Glomerular visceral epithelial cell (primary cell): ENCODE data around the gene PTPA.
A peak's percentile ranks its signal among the peaks of the same experiment; 100 is the strongest.

Experiments used
- DNase-seq: peaks from one replicate; pipeline ENCODE4 v3.0.0-alpha.2; 2016; ENCODE audit errors: extremely low spot score

PTPA gene

DNA sequence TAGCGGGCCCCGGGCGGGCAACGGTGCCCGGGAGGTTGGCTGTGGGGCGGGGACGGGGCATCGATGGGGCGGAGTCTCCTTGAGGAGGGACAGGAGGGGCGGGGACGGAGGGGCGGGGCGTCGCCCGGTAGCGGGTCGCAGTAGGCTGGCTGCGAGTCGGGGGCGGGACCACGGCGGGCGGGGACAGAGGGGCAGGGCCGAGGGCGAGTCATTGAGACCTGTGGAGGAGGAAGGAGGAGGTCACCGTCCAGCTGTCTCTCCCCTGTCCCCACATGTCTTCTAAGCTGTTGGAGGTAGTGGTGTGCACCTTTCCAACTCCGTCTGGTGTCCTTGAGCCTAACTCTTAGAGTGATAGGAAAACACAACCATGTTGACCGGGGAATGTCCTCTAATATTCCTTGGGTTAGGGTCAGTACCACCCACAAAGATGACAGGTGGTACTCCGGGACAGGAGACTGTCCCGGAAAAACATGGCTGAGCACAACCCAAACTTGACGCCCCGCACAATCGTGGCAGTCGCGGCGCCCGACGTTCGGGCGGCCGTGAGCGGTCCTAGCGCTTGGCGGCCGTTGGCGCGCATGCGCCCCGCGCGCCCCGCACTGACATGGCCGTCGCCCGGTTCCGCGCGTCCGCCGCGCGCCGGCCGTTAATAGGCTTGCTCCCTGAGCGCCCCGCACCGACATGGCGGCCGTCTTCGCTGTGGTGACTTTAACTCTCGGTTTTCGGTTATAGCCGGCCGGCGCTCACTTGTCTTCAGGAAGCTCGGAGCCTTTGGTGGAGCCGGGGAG lies at the start of gene PTPA, which contains the start of gene CRAT:
Gene PTPA (plus strand): TSS at position 676 of the 788 bp plus-strand sequence. CDS start 186 bp downstream, outside the sequence.
Gene CRAT (minus strand): TSS at position 54 of the 788 bp plus-strand sequence. CDS start 284 bp downstream, outside the sequence.
- DNase-seq = peak; percentile 98

DNA sequence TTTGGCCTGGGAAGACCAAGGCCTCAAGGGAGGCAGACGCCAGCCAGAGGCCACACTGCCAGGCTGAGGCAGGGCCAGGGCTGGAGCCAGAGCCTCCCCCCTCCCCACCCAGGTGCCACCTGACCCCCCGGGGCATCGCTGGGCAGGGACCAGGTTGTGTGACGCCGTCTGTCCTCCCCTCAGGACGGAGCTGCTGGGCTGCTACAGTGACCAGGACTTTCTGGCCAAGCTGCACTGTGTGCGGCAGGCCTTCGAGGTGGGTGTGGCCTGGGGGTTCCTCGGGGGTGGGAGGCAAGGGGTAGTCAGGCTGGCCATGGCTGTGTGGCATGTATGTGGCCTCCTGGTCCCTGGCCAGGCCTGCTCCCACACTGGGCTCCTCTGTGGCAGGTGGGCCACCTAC lies 48.2 kb upstream of the PTPA start:
- no peak for DNase-seq

DNA sequence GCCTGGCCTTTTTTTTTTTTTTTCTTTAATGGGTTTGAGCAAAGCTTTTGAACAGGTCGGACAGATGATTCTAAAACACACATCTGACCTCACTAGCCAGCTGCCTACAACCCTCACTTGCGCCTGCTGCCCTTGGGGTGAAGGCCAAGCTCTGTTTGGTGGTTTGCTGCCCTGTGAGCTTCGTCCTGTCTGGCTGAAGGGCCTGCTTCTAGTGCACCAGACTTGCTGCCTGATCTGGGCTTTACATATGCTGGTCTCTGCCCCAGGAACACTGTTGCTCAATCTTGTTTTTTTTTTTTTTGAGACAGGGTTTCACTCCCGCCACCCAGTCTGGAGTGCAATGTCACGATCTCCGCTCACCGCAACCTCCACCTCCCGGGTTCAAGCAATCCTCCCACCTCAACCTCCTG lies 46.7 kb upstream of the PTPA start:
- DNase-seq = no peak

DNA sequence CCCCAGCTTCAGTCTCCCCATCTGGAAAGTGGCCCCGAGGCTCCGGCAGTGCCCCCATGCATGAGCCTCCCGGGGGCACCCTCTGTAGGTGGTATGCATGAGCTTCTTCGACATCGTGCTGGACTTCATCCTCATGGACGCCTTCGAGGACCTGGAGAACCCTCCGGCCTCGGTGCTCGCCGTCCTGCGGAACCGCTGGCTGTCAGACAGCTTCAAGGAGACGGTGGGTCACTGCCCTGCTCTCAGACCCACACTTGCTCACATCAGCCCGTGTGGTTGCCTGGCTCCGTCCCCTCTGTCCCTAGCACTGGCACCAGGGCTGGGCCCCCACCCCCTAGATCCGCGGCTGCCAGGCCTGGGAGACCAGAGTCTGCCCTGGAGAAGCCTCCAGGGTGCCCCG lies 43.1 kb upstream of the PTPA start:
- no peak for DNase-seq

DNA sequence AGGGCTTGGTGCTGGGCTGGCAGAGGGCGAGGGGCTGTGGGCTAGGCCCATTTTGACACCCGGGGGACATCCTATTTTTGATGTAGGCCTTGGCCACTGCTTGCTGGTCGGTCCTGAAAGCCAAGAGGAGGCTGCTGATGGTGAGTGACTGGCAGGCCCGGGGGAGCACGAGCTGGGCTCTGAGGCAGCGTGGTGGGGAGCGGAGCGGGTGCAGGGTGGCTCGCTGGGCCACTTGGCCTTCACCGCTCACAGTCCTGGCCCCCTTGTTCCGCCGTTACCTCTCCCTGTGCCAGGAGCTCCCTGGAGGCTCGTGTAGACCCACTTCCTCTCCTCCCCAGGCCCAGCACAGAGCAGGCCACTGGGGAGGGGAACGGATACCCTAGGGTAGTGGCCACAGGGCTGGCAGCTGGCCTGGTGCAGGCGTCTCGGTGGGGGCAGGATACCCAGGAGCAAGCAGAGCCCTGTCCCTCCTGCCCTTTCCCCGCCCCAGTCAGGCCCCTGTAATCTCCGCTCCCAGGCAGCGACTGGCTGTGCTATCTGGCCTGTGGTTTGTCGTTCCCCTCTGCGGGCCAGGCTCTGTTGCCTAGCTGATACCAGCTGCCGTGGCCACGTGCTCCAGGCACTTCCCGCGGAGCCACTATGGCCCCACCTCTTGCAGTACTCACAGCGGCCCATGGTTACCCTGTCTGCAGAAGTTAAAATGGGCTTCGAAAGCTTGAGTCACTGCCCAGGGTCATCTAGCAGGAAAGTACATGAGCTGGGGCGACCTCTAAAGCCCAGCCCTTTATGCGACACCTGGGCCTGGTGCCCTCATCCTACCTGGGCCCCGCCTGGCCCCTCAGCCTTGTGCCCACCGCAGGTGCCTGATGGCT lies 42.0 kb upstream of the PTPA start:
- DNase-seq = no peak

DNA sequence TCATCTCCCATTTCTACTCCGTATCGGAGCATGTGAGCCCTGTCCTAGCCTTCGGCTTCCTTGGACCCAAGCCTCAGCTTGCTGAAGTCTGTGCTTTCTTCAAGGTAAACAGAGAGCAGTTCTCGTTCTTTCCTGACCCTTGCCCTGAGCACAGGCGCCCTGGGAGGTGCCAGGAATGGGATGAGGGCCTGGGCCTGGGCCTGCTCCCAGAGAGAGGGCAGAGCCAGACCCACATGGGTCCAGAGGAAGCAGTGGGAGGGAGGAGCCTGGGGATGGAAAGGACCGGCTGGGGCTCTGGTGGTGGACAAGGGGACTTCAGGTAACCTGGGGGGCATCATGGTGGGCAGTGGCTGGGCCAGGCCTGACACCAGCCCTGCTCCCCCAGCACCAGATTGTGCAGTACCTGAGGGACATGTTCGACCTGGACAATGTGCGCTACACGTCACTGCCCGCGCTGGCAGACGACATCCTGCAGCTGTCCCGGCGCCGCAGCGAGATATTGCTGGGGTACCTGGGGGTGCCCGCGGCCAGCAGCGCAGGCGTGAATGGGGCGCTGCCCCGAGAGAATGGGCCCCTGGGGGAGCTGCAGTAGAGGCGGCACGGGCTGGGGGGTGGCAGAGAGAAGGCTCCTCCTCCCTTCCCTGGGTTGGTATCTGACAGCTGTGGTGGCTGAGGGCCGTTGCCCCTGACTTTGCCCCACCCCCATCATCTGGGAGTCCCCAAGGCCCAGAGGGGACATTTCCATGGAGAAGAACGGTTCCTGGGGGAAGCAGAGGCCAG lies 41.2 kb upstream of the PTPA start:
- DNase-seq = no peak

DNA sequence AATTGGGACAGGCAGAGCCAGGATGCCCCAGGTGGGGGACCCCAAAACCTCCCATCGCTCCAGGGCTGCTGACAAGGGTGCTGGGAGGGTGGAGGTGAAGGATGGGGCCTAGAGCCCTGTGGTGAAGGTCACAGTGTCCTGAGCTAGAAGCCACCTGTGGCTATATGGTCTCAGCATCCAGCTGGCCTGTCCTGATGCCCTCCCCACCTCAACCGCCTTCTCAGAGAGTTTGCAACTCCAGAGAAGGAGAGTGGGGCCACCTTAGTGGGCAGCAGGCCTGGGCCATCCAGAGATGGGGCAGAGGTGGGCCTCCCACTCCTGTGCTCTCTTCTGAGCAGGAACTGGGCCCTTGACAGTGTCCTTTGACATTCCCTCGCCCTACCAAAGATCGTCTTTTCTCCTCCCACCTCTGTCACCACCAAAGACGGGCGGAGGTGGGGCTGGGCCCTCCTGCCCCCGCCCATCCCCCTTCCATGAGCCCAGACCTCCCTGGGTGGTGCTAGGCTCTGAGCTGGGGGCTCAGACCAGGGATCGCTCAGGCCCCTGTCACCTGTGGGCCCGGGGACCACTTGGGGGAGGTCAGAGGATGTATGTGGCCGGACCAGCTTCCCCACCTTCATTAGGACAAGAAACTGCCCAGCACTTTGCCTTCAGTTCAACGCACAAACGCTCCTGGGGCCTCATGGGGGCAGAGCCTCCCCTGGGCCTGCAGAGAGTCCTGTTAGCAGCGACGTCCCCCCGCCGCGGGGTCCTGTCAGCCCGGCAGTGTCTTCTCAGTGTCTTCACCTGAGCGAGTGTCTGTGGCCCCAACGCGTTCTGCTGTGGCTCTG lies 40.3 kb upstream of the PTPA start:
- DNase-seq = no peak

DNA sequence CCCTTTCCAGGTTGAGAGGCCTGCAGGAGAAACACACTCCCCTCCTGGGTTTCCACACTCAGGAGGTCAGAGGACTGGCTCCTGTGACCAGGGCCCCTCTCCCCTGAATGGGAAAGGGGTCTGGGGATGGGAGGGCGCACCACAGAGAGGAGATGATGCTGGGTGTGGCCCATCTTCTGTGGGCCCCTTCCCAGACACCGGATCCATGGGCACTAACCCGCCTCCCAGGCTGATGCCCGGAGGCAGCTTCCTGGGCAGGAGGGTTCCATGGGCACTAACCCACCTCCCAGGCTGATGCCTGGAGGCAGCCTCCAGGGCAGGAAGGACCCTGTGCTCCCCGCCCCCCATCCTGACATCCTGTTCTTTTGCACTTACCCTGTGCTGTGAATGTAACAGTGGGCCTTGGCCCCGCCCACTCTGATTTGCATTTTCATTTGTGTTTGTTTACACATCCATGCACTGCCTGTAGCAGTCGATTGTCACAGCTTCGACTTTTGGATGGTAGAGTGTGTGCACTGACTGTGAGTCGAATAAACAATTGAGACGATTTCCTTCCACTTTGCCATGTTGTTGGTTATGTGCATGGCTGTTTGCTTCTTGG lies 39.6 kb upstream of the PTPA start:
- no peak for DNase-seq

DNA sequence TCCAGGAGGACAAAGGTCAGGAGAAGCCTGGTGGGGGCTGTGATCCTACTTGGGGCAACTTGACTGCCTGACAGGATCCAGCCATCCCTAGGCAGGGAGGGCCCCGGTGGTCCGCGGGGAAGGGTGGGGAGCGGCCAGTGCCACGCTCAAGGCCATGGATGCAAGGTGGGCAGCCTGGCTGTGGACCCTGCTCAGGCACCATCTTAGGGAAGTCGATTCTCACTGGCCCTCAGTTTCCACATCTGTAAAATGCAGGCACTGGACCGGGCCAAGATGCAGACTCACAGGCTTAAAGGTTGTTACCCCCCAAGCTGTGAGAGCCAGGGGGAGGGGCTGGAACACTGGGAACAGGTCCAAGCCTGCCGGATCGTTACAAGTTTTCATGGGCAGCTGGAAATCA lies 39.0 kb upstream of the PTPA start:
- no peak for DNase-seq

DNA sequence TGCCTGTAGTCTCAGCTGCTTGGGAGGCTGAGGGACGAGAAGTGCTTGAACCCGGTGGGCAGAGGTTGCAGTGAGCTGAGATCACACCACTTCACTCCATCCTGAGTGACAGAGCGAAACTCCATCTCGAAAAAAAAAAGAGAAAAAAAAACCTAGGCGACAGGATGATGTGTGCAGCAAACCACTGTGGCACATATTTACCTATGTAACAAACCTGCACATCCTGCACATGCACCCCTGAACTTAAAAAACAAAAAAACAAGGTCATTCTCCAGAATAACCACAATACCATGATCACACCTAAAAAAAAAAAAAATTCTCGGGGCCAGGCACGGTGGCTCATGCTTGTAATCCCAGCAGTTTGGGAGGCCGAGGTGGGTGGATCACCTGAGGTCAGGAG lies 37.8 kb upstream of the PTPA start:
- DNase-seq = no peak

DNA sequence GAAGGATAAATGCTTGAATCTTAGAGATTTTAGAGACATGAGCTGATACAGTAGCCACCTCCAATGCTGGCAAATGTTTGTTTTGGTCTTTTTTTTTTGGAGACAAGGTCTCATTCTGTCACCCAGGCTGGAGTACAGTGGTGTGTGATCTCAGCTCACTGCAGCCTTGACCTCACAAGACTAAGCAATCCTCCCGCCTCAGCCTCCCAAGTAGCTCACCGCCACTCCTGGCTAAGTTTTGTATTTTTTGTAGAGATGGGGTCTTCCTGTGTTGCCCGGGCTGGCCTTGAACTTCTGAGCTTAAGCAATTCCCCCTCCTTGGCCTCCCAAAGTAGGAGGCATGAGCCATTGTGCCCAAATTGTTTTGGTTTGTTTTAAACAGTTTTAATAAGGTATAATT lies 37.1 kb upstream of the PTPA start:
- DNase-seq = no peak

DNA sequence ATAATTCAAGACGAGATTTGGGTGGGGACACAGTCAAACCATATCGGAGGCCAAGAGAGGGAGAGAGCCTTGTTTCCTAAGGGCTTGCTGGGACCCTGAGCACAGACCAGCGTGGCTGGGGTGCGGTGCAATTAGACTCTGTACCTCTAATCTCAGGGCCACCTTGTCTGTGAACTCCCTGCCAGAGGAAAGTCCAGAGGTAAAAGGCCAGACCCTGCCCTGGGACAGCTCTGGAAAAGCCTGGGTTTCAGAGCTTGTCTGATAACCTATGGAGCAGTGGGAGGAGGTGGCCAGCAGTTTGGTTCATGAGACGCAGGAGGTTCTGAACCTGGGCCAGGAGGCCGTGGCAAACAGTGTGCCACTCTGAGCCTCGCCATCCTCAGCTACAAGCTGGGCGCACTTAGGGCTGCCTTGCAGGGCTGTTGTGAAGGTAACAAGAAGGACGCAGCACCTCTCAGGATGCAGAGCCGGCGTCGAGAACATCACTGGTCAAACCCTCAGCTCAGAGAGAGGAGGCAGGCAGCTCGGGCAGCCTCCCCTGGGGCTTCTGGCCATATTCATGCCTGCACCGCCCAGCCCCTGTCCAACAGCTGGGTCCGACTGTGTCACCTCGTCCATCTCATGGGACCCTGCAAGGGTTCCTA lies 35.1 kb upstream of the PTPA start:
- DNase-seq = no peak

DNA sequence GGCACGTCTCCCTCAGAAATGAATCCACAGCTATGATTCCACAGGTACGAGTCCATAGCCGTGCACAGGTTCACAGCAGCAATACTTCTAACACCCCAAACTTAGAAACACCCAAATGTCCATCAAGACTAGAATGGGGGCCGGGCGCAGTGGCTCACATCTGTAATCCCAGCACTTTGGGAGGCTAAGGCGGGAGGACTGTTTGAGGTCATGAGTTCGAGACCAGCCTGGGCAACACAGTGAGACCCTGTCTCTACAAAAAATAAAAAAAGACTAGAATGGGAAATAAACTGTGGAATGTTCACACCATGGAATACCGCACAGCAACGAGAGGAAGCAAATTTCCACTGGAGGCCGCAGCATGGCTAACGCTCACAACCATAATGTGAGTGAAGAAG lies 34.6 kb upstream of the PTPA start:
- no peak for DNase-seq

DNA sequence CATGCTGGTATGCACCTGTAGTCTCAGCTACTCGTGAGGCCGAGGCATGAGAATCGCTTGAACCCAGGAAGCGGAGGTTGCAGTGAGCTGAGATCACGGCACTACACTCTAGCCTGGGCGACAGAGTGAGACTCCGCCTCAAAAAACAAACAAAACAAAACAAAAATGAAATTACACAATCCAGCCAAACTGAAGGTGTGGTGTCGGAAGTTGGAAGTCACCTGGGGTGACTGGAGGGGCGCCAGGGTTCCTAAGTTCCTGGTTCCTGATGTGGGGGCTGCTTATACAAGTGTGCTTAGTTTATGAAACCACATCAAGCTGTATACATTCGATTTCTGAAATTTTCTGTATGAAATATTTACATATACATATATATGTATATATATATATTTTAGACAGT lies 34.0 kb upstream of the PTPA start:
- DNase-seq = no peak

DNA sequence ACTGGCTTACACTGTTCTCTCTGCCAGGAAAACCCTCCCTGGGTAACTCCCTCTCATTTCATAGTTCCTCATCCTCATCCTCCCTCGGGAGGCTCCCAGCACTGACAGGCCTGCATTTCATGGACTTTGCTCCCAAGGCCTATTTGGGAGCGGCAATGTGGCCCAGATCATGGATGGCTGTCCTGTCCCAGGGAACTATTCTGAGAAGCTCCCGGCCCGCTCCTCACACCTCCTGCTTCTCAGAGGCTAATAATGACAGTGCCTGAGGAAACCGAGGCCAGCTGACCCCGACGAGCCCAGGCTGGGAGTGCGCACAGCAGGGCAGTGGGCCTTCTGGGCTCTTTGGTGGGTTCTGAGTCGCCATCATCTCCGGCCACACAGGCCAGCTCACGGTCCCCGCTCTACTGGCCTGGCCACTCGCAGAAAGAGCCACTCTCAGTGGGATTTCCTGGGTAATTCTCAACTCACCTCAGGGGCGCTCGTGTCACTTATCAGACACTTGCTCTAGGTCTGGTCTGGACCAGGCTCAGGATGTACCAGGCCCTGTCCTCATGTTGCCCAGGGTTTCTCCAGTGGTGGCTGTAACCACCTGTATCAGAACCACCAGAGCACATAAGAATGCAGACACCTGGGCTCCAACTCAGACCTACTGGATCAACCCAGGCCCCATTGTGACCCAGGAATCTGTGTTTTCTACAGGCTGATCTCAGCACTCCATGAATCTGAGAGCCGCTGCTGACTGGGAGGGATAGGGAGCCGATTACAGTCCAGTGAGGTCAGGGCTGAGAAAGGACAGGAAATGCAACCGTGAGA lies 32.3 kb upstream of the PTPA start:
- DNase-seq = no peak

DNA sequence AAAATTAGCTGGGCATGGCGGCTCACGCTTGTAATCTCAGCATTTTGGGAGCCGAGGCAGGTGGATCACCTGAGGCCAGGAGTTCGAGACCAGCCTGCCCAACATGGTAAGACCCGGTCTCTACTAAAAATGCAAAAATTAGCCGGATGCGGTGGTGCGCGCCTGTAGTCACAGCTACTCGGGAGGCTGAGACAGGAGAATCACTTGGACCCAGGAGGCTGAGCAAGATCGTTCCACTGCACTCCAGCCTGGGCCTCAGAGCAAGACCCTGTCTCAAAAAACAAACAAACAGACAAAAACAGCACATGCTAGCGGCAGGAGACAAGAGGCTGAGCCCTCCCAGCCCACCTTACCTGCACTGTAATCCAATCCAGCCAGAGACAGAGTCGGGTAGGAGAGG lies 31.4 kb upstream of the PTPA start:
- no peak for DNase-seq

DNA sequence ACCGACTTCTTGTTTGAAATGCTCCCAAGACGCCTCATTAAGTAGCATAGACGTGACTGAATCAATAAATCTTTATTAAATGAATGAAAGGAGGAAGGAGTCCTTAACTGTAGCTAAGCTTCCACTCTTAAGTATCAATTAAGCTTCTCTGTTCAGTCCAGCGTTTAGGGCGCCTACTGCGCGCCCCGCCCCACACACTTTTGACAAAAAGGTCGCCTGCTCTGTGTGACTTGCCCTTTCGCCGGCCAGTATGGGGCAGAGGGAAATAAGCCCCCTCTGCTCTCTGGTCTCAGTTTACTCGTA lies 31.0 kb upstream of the PTPA start:
- DNase-seq = no peak

DNA sequence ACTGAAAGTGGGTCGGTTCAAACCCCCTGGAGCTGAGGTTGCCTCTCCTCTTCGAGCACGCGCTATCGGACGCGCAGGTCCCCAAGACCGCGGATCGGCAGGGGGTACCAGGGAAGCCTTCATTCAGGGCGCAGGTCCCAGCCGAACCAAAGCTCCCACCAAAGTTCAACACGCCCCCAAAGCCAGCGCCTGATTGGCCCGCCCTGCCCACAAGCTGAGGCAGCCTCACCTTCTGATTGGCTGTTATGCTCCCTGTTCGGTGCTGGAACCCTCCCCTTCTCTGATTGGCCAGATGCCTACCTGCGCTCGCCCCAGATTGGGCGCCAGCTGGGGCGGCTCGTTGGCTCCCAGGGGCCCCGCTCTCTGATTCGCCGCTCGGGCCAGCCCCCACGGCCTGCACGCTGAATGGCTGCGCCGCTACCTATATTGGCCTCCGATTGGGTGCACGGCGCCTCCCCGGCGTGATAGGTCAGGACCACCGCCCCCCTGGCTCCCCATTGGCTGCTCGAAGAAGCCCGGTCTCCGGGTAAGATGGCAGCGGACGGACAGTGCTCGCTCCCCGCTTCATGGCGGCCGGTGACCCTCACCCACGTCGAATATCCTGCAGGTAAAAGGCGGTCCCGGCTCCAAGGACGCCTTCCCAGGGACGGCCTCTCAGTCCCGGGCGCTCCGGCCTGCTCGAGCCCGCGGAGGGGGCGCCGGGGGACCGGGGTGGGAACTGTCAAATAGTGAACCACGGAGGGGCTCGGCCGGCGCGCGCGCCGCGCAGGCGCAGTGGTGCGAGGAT lies 30.4 kb upstream of the PTPA start, which contains the start of gene DOLPP1:
Gene DOLPP1 (plus strand): TSS at position 511 of the 787 bp plus-strand sequence. CDS start 21 bp downstream, at position 532.
- DNase-seq = peak; percentile 100
